ENCODE data around the gene PPP1R14D.
"Not testable (repeated sequence)": the region's sequence is repeated elsewhere in the genome, so short reads cannot be mapped to it uniquely, and the experiment has no call there.

PPP1R14D gene, protein sequence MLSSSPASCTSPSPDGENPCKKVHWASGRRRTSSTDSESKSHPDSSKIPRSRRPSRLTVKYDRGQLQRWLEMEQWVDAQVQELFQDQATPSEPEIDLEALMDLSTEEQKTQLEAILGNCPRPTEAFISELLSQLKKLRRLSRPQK

DNA sequence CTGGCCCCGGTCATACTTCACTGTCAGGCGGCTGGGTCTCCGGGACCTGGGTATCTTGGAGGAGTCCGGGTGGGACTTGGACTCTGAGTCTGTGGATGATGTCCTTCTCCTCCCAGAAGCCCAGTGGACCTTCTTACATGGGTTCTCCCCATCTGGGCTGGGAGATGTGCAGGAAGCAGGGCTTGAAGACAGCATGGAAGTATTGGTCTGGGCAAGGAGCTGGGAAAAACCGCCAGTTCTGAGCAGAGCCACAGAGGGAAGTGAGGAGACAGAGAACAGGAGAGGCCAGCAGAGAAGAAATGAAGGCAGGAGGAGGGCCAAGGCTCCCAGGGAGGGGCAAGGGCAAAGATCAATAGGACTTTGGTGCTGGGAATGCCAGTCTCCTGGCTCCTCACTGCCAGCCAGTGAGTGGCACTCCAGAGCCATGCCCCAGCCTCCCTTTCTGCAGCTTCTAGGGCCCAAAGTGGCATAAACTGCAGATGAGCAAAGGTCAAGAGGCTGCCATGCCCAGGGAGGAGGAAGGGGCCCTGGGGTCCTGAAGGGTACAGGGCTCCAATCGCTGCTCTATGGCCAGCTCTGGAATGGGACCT is at the start of gene PPP1R14D:
Gene PPP1R14D (minus strand): TSS at position 262 of the 590 bp plus-strand sequence. CDS start 67 bp downstream, at position 195.
- DNase-seq = no peak

DNA sequence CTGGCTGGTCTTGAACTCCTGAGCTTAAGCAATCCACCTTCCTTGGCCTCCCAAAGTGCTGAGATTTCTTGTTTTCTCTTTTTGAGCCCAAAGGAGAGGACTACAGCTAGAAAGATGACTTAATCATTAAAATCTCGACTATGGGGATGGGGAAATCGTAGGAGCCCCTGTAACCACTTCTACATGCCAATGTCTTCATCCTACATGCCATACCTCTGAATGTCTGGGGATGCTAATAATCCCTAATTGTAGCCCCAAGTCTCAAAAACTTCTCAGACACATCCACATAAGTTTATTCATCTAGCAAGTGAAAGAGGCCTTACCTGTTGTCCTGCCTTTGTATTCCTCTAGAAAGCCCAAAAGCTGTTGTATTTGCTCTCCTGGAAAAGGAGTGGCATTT is 49.2 kb upstream of the PPP1R14D start:
- DNase-seq = no peak

GRCh38 chr15:40875991-40876730 is 47.7 kb upstream of the PPP1R14D start:
- DNase-seq = no peak

- DNase-seq = peak; percentile 59
These were observed 45.4 kb upstream of the PPP1R14D start, which contains the start of gene RHOV for GRCh38 chr15:40873694-40874561. Gene RHOV, minus strand, starts transcription at chr15:40874234. Its CDS starts 95 bp downstream, at chr15:40874139.

GRCh38 chr15:40872791-40873693 is 44.5 kb upstream of the PPP1R14D start:
- DNase-seq = no peak

GRCh38 chr15:40871749-40872617 is 43.5 kb upstream of the PPP1R14D start:
- DNase-seq = peak; percentile 35

DNA sequence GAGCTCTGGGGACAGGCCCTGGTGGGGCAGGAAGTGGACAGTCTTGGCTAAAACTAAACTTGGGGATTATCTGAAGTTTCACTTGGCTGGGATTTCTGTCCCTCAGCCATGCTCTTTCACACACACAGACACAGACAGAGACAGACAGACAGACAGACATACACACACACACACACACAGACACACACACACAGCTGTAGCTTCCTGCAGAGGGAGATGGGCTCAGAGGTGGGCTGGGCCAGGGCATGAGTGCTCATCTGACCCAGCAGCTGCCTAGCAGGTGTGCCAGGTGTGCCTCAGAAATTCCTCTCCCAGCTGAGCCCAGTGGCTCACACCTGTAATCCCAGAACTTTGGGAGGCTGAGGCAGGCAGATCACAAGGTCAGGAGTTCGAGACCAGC is 42.2 kb upstream of the PPP1R14D start:
- no peak for DNase-seq

GRCh38 chr15:40869686-40870085 is 41.2 kb upstream of the PPP1R14D start:
- no peak for DNase-seq

DNA sequence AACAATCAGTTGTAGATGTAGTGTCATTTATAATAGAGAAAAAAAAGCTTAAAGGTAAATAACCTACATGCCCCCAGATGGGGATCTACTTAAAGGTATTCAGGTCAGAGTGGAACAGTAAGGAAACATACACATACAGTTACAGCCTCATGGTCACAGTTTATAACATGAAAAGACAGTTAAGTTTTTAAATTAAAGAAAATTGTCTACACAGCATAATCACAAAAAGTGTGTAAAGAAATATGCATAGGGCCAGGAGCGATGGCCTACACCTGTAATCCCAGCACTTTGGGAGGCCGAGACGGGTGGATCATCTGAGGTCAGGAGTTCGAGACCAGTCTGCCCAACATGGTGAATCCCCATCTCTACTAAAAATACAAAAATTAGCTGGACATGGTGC is 38.7 kb upstream of the PPP1R14D start:
- DNase-seq = no peak

- no peak for DNase-seq
These were observed 35.3 kb upstream of the PPP1R14D start for GRCh38 chr15:40863660-40864270.

- DNase-seq = not testable (repeated sequence)
These were observed 32.6 kb upstream of the PPP1R14D start for GRCh38 chr15:40861147-40861546.

DNA sequence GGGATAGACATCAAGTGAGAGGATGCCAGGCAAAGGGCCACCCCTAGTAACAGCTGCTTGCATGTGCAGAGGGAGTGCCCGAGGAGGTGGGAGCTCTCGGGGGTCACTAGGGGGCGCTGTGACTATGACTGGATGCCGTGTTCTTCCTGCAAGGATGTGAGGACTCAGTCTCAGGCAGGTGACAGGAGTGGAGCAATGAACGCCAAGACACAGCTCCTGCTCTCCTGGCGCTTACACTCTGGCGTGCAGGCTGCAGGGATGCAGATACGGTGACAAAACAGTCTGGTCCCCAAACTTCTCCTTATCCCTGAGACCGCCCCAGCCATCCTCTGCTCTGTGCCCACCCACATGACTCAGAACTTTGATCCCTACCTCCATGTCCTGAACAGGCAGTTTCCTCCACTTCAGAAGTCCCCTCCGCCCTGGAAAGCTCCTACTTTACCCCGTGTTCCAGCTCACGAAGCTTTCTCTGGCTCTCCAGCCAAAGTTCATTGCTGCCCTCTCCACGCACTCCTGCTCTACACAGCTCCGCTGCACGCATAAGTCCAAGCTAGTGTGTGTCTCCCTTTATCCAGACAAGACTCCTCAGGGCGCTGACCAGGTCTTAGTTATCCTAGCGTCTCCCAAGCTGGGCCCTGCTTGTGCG is 30.8 kb upstream of the PPP1R14D start:
- DNase-seq = peak; percentile 81

DNA sequence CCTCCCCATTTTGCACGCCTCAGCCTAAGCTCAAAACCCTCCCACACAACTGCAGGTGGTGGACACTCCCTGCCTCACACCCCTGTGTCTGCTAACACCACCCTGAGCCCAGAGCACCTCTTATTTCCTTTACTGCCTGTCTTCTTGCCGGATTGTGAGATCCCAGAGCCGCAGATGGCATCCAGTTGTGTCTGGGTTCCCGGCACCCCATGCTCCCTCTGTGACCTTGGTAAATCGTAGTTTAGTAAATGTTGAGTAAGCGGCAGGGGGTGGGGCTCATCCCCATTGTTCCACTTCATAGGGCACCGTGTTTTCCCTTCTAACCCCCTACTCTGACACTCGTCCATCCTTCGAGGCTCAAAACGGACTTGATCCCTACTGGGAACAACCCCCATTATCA is 30.2 kb upstream of the PPP1R14D start:
- no peak for DNase-seq

DNA sequence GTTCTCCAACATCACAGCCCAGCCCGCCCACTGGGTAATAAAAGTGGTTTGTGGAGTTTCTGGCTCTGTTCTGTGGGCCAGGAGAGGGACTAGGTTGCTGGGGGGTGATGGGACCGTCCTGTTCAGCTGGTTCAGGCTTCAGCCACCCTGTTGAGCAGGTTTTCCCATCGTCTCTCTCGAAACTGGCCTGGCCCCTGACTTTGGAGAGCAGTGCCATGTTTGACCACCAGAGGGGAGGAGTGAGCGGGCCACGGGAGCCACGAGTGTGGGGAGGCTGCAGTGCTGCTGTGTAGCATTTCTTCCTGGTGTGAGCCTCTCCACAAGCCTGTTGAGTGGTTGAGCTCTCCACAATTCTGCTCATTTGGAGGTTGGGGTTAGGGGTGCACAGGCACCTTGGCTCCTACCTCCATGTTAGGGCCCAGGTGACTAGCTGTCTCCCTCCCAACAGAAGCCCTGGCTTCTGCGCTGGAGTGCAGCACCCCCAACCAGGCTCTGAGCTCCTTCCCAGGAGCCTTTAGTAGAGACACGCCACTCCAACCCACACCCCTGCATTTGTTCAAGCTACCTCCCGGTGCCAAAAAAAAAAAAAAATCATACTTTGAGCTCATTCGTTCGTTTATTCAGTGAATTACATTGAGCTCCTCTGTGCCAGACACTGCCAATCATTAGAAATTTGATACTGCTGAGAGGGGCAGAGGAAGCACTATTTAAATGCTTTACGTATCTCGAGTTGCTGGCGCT is 29.3 kb upstream of the PPP1R14D start:
- peak; percentile 83 for DNase-seq

DNA sequence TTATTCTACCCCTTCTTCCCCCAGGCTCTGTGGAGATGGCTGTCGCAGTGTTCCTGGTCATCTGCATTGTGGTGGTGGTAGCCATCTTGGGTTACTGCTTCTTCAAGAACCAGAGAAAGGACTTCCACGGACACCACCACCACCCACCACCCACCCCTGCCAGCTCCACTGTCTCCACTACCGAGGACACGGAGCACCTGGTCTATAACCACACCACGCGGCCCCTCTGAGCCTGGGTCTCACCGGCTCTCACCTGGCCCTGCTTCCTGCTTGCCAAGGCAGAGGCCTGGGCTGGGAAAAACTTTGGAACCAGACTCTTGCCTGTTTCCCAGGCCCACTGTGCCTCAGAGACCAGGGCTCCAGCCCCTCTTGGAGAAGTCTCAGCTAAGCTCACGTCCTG is 28.2 kb upstream of the PPP1R14D start:
- DNase-seq = no peak

- no peak for DNase-seq
These were observed 27.3 kb upstream of the PPP1R14D start for GRCh38 chr15:40855706-40856234.

- DNase-seq = no peak
These were observed 25.7 kb upstream of the PPP1R14D start for GRCh38 chr15:40854161-40854560.

DNA sequence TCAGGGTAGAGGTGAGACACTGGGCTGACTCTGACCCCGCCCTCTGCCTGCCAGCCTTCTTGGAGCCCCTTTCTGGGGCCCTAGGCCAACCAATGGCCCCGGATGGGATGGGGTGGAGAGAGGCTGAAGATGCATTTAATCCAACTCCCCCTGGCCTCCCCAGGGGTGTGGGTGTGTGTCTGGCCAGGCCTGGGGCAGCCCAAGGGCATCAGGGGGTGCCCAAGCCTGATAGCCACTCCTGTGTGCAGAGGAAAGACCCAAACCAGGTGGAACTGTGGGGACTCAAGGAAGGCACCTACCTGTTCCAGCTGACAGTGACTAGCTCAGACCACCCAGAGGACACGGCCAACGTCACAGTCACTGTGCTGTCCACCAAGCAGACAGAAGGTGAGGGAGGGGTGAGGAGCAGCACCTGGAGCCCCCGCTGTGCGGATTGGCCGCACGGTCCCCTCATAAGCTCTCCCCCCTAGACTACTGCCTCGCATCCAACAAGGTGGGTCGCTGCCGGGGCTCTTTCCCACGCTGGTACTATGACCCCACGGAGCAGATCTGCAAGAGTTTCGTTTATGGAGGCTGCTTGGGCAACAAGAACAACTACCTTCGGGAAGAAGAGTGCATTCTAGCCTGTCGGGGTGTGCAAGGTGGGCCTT is 24.9 kb upstream of the PPP1R14D start:
- no peak for DNase-seq

DNA sequence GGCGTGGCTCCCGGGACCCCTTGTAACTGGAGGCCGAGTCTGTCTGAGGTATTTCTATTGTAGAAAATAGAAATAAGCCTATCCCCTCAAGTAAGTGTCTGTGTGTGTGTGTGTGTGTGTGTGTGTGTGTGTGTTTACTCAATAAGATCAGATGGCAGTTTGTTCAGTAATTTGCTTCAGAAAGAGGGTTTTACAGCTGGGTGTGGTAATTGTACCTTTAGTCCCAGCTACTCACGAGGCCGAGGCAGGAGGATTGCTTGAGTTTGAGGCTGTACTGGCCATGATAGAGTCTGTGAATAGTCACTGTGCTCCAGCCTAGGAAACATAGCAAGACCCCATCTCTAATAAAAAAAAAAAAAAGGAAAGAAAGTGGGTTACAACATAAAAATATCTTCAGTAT is 24.0 kb upstream of the PPP1R14D start:
- DNase-seq = no peak

All from activated naive CD4-positive, alpha-beta T cell treated with Interleukin-2 at 50 U/mL for 16 hours (primary cell).